ENCODE data around the gene XXYLT1.

Gene XXYLT1

GRCh38 chr3:195124378-195124992 is 146.5 kb downstream of the XXYLT1 start:
- no peaks in the 10 kb centered on the region for H3K9me3 ChIP-seq (ENCODE audit: control insufficient read depth, insufficient read depth, low read depth, low read length)
- no peak overlapping the region for H3K4me3 ChIP-seq (ENCODE audit: low read depth, low read length)
- no peak for TF ChIP-seq ZNF324 (tag by site-specific recombination; IDR thresholded peaks at IDR 0.05)
- no peak for TF ChIP-seq ZNF19 (tag by site-specific recombination; IDR thresholded peaks at IDR 0.05; ENCODE audit: low read depth)
- TF ChIP-seq ZFP41 (tag by site-specific recombination; IDR thresholded peaks at IDR 0.05; ENCODE audit: borderline replicate concordance), result no peak
- TF ChIP-seq ZNF169 (tag by site-specific recombination; IDR thresholded peaks at IDR 0.05), result no peak
- no peak for TF ChIP-seq HOXC10 (CRISPR knock-in tag; IDR thresholded peaks at IDR 0.05)
- TF ChIP-seq ZNF341 (tag by site-specific recombination; IDR thresholded peaks at IDR 0.05; ENCODE audit: low read depth), result no peak
- TF ChIP-seq ZBTB6 (tag by site-specific recombination; IDR thresholded peaks at IDR 0.05), result no peak
- no peak for TF ChIP-seq SETDB1 (IDR thresholded peaks at IDR 0.05; ENCODE audit: insufficient read length, low read length)
- no peak for TF ChIP-seq MYNN (tag by site-specific recombination; IDR thresholded peaks at IDR 0.05; ENCODE audit: borderline replicate concordance)
- TF ChIP-seq ZNF274 (IDR thresholded peaks at IDR 0.05; ENCODE audit: low read length), result no peak
- TF ChIP-seq ZNF274 (tag by site-specific recombination; IDR thresholded peaks at IDR 0.05; ENCODE audit: borderline replicate concordance), result no peak
- ChIA-PET CTCF (interaction anchor here (0.6 kb wide), 1 partner anchor 25 kb away, joined by 3 read pairs; no protein-coding TSS in a partner anchor), POLR2A (no interaction called here)
- no peaks in the 10 kb centered on the region for H3K4me1 ChIP-seq (ENCODE audit: control insufficient read depth, insufficient read depth, low read length)
- H3K36me3 ChIP-seq (ENCODE audit: control insufficient read depth in 2 of 2, insufficient read depth in 1 of 2, low read length in 2 of 2), result no peaks in the 10 kb centered on the region
- H3K27ac ChIP-seq (ENCODE audit: extremely low read depth, low read depth, low read length), result no peak overlapping the region

GRCh38 chr3:195123281-195123691 is 147.7 kb downstream of the XXYLT1 start:
- no peaks in the 10 kb centered on the region for H3K36me3 ChIP-seq (ENCODE audit: control insufficient read depth in 2 of 2, insufficient read depth in 1 of 2, low read length in 2 of 2)
- no peak overlapping the region for H3K4me3 ChIP-seq (ENCODE audit: low read depth, low read length)
- no peaks in the 10 kb centered on the region for H3K4me1 ChIP-seq (ENCODE audit: control insufficient read depth, insufficient read depth, low read length)
- TF ChIP-seq, protein P1, sequence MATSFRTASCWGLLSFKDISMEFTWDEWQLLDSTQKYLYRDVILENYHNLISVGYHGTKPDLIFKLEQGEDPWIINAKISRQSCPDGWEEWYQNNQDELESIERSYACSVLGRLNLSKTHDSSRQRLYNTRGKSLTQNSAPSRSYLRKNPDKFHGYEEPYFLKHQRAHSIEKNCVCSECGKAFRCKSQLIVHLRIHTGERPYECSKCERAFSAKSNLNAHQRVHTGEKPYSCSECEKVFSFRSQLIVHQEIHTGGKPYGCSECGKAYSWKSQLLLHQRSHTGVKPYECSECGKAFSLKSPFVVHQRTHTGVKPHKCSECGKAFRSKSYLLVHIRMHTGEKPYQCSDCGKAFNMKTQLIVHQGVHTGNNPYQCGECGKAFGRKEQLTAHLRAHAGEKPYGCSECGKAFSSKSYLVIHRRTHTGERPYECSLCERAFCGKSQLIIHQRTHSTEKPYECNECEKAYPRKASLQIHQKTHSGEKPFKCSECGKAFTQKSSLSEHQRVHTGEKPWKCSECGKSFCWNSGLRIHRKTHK (tag by site-specific recombination; IDR thresholded peaks at IDR 0.05), result no peak
- no peak for TF ChIP-seq ZNF473 (tag by site-specific recombination; IDR thresholded peaks at IDR 0.05)
- TF ChIP-seq ZNF624 (tag by site-specific recombination; IDR thresholded peaks at IDR 0.05), result no peak
- TF ChIP-seq OVOL3 (tag by site-specific recombination; IDR thresholded peaks at IDR 0.05), result no peak
- no peak for TF ChIP-seq ZNF501 (tag by site-specific recombination; IDR thresholded peaks at IDR 0.05)
- TF ChIP-seq ZNF24 (tag by site-specific recombination; IDR thresholded peaks at IDR 0.05), result no peak
- TF ChIP-seq ZNF138 (tag by site-specific recombination; IDR thresholded peaks at IDR 0.05; ENCODE audit: borderline replicate concordance), result no peak
- no peak for TF ChIP-seq PRDM6 (tag by site-specific recombination; IDR thresholded peaks at IDR 0.05)
- no peak for TF ChIP-seq ZSCAN5A (tag by site-specific recombination; IDR thresholded peaks at IDR 0.05)
- no peak for TF ChIP-seq GLI2 (tag by site-specific recombination; IDR thresholded peaks at IDR 0.05; ENCODE audit: borderline replicate concordance, low read depth)
- TF ChIP-seq ZNF623 (tag by site-specific recombination; IDR thresholded peaks at IDR 0.05), result no peak
- no peak for TF ChIP-seq ZNF16 (tag by site-specific recombination; IDR thresholded peaks at IDR 0.05; ENCODE audit: low read depth)
- no peak for TF ChIP-seq ZNF549 (tag by site-specific recombination; IDR thresholded peaks at IDR 0.05)
- no peak for TF ChIP-seq ZNF266 (tag by site-specific recombination; IDR thresholded peaks at IDR 0.05; ENCODE audit: low read depth)
- TF ChIP-seq ZEB2 (tag by site-specific recombination; IDR thresholded peaks at IDR 0.05), result no peak
- no peak for TF ChIP-seq ZFP3 (tag by site-specific recombination; IDR thresholded peaks at IDR 0.05; ENCODE audit: low read depth)
- ChIA-PET CTCF (interaction anchor here (2.0 kb wide), 1 partner anchor 441 kb away, joined by 5 read pairs; no protein-coding TSS in a partner anchor), POLR2A (no interaction called here)
- H3K9me3 ChIP-seq (ENCODE audit: control insufficient read depth, insufficient read depth, low read depth, low read length), result no peaks in the 10 kb centered on the region
- no peak overlapping the region for H3K27ac ChIP-seq (ENCODE audit: extremely low read depth, low read depth, low read length)

Data from HEK293 (cell line).